Dedifferentiated amniotic fluid mesenchymal stem cell (primary cell): ENCODE data around the gene RAVER2.

Experiments used
- DNase-seq: peaks from one replicate; pipeline ENCODE4 v3.0.0-alpha.2; 2016; ENCODE audit errors: extremely low spot score

Gene RAVER2

GRCh38 chr1:64877598-64877997, 132.7 kb downstream of the RAVER2 start:
- no peak for DNase-seq

DNA sequence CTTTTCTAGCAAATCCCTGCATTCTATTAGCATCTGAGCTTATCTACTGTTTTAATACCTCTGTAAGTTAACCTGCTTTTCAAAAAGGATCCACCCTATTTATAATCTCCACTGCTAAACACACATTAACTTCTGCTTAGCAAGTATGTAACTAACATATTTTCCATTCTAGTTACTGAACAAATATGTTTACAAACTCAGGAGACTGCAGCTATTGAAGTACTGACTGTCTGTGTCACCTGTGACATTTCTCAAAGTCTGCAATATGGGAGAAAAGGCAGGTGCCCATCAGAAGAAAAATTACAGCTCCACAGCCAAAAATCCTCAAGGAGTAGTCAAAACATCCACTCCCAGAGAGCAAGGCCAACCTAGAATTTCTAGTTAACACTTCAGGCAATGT, 133.2 kb downstream of the RAVER2 start:
- DNase-seq, result no peak

- DNase-seq, result no peak
These were observed 134.2 kb downstream of the RAVER2 start for GRCh38 chr1:64878931-64879611.

DNA sequence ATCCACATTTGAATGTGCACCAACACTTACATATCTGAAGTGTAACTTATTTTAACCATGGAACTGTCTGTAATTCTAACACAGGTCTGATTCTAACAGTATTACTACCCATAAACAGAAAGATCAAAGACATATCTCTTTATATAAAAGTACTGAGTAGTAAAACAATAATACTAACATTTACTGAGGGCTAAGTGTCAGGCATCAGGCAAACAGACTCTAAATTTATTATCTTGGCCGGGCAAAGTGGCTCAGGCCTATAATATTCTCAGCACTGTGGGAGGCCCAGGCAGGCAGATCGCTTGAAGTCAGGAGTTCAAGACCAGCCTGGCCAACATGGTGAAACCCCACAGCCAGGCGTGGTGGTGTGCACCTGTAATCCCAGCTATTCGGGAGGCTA, 135.6 kb downstream of the RAVER2 start:
- DNase-seq, result no peak

GRCh38 chr1:64881281-64881680, 136.4 kb downstream of the RAVER2 start:
- no peak for DNase-seq
